Liver (tissue), 9 donors: ENCODE data around the gene PTPA. TPM values are rescaled to one million over a fixed set of nuclear protein-coding genes. Genes with fewer than 3 reads are reported as not detected.

Experiments used
- DNase-seq: peaks from one replicate; pipeline ENCODE4 v3.0.0-alpha.2; 2017; ENCODE audit warnings: low spot score
- H3K27ac ChIP-seq, 2 donors: one replicate each; pipeline ENCODE4 v1.7.0; 2013; ENCODE audit warnings: inconsistent platforms in 2 of 2, low read length in 2 of 2, control low read depth in 1 of 2, low read depth in 1 of 2, mild to moderate bottlenecking in 1 of 2
- H3K27me3 ChIP-seq, 4 donors: one replicate each; pipeline versions ENCODE4 v1.6.1 to v1.7.0; 2013; ENCODE audit warnings: low read length in 3 of 4, inconsistent platforms in 1 of 4, mild to moderate bottlenecking in 1 of 4, moderate library complexity in 1 of 4; ENCODE audit not compliant: control insufficient read depth in 4 of 4, insufficient read depth in 4 of 4
- H3K36me3 ChIP-seq, 4 donors: one replicate each; pipeline versions ENCODE4 v1.6.1 to v1.7.0; 2013; ENCODE audit warnings: low read length in 3 of 4, mild to moderate bottlenecking in 3 of 4, low read depth in 1 of 4, moderate library complexity in 1 of 4; ENCODE audit not compliant: control insufficient read depth in 4 of 4, insufficient read depth in 3 of 4
- H3K4me1 ChIP-seq, 4 donors: one replicate each; pipeline versions ENCODE4 v1.6.1 to v1.7.0; 2013; ENCODE audit warnings: low read length in 3 of 4, mild to moderate bottlenecking in 3 of 4, moderate library complexity in 1 of 4; ENCODE audit not compliant: control insufficient read depth in 4 of 4, insufficient read depth in 4 of 4
- H3K4me3 ChIP-seq, 3 donors: one replicate each; pipeline versions ENCODE4 v1.6.1 to v1.7.0; 2013; ENCODE audit warnings: low read length in 3 of 3, control low read depth in 1 of 3, low read depth in 1 of 3, mild to moderate bottlenecking in 1 of 3
- H3K9ac ChIP-seq, 2 donors: one replicate each; pipeline ENCODE4 v1.7.0; 2013; ENCODE audit warnings: low read length in 2 of 2, mild to moderate bottlenecking in 2 of 2, moderate library complexity in 2 of 2, control low read depth in 1 of 2, low read depth in 1 of 2
- H3K9me3 ChIP-seq, 4 donors: one replicate each; pipeline versions ENCODE4 v1.6.1 to v1.7.0; 2013; ENCODE audit warnings: low read length in 3 of 4; ENCODE audit not compliant: control insufficient read depth in 4 of 4
- CTCF ChIP-seq: fragments of 150-350 bp; IDR thresholded peaks from 2 replicates; pipeline ENCODE4 v1.5.1; 2017; ENCODE audit warnings: improper control_type of control experiment, low read depth, low read length; ENCODE audit not compliant: missing input control
- EGR1 ChIP-seq, 2 donors: IDR thresholded peaks; 2 replicates each; pipeline ENCODE4 v1.6.1; 2016 to 2018; ENCODE audit warnings: antibody characterized with exemption in 2 of 2, low read depth in 2 of 2
- FOXA1 ChIP-seq: IDR thresholded peaks from 2 replicates; pipeline ENCODE4 v1.6.1; 2016; ENCODE audit warnings: antibody characterized with exemption
- FOXA2 ChIP-seq: IDR thresholded peaks from 2 replicates; pipeline ENCODE4 v1.6.1; 2016; ENCODE audit warnings: antibody characterized with exemption
- GABPA ChIP-seq, 2 donors: IDR thresholded peaks in 1 of 2; conservative IDR thresholded peaks in 1 of 2; 2 replicates each; pipeline ENCODE4 v1.6.1; 2016; ENCODE audit warnings: antibody characterized with exemption in 2 of 2, mild to moderate bottlenecking in 1 of 2, moderate library complexity in 1 of 2
- HNF4A ChIP-seq, 2 donors: conservative IDR thresholded peaks; 2 replicates each; pipeline ENCODE4 v1.6.1; 2016; ENCODE audit warnings: antibody characterized with exemption in 2 of 2, mild to moderate bottlenecking in 2 of 2
- JUND ChIP-seq, 2 donors: IDR thresholded peaks; 2 replicates each; pipeline ENCODE4 v1.6.1; 2016; ENCODE audit warnings: antibody characterized with exemption in 2 of 2
- NR2F2 ChIP-seq: IDR thresholded peaks from 2 replicates; pipeline ENCODE4 v1.6.1; 2016; ENCODE audit warnings: antibody characterized with exemption
- REST ChIP-seq: IDR thresholded peaks from 2 replicates; pipeline ENCODE4 v1.6.1; 2016; ENCODE audit warnings: antibody characterized with exemption, mild to moderate bottlenecking
- RXRA ChIP-seq, 2 donors: IDR thresholded peaks; 2 replicates each; pipeline ENCODE4 v1.6.1; 2017 to 2018; ENCODE audit warnings: antibody characterized with exemption in 2 of 2, mild to moderate bottlenecking in 1 of 2
- SP1 ChIP-seq: IDR thresholded peaks from 2 replicates; pipeline ENCODE4 v1.6.1; 2018; ENCODE audit warnings: antibody characterized with exemption, mild to moderate bottlenecking
- TAF1 ChIP-seq: conservative IDR thresholded peaks from 2 replicates; pipeline ENCODE4 v1.6.1; 2016; ENCODE audit warnings: antibody characterized with exemption, mild to moderate bottlenecking
- YY1 ChIP-seq: IDR thresholded peaks from 2 replicates; pipeline ENCODE4 v1.6.1; 2016; ENCODE audit warnings: antibody characterized with exemption, mild to moderate bottlenecking
- ZBTB33 ChIP-seq: IDR thresholded peaks from 2 replicates; pipeline ENCODE4 v1.6.1; 2016; ENCODE audit warnings: antibody characterized with exemption
- WGBS: extraction: QIAGEN DNeasy Blood & Tissue Kit; methylation state at CpG from one replicate; pipeline ENCODE4 v1.1.7; 2013; 5-methylcytosine and 5-hydroxymethylcytosine counted together
- polyA plus RNA-seq, 2 donors: library from polyadenylated mRNA; stranded (reverse) in 1 of 2; unstranded in 1 of 2; fragments of 200-250 nt in 1 of 2; fragments of >200 nt in 1 of 2; fragmentation: Nextera tagmentation in 1 of 2; extraction: Ambion mirVana in 1 of 2; gene quantifications; one replicate each; pipeline versions ENCODE4 v1.2.1 to v1.2.3, GENCODE V29; 2013 to 2015
- total RNA-seq, 2 donors: library from RNA; depleted of rRNA; stranded (reverse); fragments of >200 nt; gene quantifications; one replicate each; pipeline ENCODE4 v1.2.3, GENCODE V29; 2014
- donor health status: healthy.
- donor health status: healthy.
- donor health status: healthy.
- donor health status: healthy.
- donor health status: healthy.

PTPA gene
- total and polyA plus RNA-seq, 4 donors: 27.6 to 66.0 (median 38.4) TPM

GRCh38 chr9:129100383-129101169 is 10.6 kb upstream of the PTPA start (continued):
- no peak for TF ChIP-seq CTCF
- TF ChIP-seq FOXA1: no peak
- TF ChIP-seq HNF4A (conservative IDR thresholded peaks at IDR 0.05): no peak
- TF ChIP-seq RXRA (IDR thresholded peaks at IDR 0.05): no peak
- no peak for TF ChIP-seq GABPA (IDR thresholded peaks at IDR 0.05 in 1 of 2, conservative IDR thresholded peaks at IDR 0.05 in 1 of 2)
- TF ChIP-seq SP1: no peak

- TF ChIP-seq ZBTB33 (no peak), RXRA (IDR thresholded peaks at IDR 0.05) (no peak), JUND (IDR thresholded peaks at IDR 0.05) (no peak), NR2F2 (no peak), YY1 (no peak), TAF1 (no peak), FOXA2 (no peak), REST (no peak), EGR1 (IDR thresholded peaks at IDR 0.05; ENCODE audit: low read depth in 2 of 2) (no peak), GABPA (IDR thresholded peaks at IDR 0.05 in 1 of 2, conservative IDR thresholded peaks at IDR 0.05 in 1 of 2) (no peak), CTCF (no peak)
- H3K27ac ChIP-seq: no peak overlapping the region
- H3K9me3 ChIP-seq: no peaks in the 10 kb centered on the region
- no peaks in the 10 kb centered on the region for H3K4me1 ChIP-seq
- no peak overlapping the region for H3K4me3 ChIP-seq
- no peaks in the 10 kb centered on the region for H3K27me3 ChIP-seq
- DNase-seq: no peak
- H3K36me3 ChIP-seq: peaks cover 9 to 45% (median 25%) of the 10 kb centered on the region in 4 donors
- H3K9ac ChIP-seq: no peak overlapping the region
- 95% methylated on average over 7 of the region's 7 CpGs for WGBS
Observed at GRCh38 chr9:129101279-129101678, 9.9 kb upstream of the PTPA start.
